ENCODE results near the gene ST8SIA1. TPM values are rescaled to one million over a fixed set of nuclear protein-coding genes. Genes with fewer than 3 reads are reported as not detected.

ST8SIA1 gene
- polyA plus RNA-seq, 1 donor from 2014 or later: 22.5 TPM

DNA sequence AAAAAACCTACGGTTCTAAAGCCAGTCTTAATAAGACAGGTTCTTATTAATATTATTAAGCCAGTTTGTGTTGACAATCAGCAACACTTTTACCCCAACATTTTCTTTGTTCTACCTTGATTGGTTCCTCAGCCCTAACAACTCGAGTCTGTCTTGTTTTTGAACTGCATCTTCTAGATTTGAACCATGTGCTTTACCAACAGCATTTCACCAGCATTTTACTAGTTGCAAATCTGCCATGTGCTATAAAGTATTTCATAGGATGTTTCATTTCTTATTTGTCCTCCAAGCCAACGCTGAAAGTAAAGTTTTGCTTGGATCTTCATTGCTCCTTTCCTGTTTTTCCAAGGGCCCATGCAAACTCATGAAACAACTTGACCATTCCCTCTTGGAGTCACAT, 133.4 kb downstream of the ST8SIA1 start:
- Histone ChIP-seq H3K9ac (ENCODE audit: low read length) (no peak overlapping the region), H3K9me2 (ENCODE audit: insufficient read depth, low read length) (no peaks in the 10 kb centered on the region), H3K36me3 (ENCODE audit: insufficient read depth, low read length) (no peaks in the 10 kb centered on the region), H3K4me2 (ENCODE audit: low read length) (no peak overlapping the region), H3K4me3 (ENCODE audit: low read length) (no peak overlapping the region), H3K79me2 (replicated peaks; ENCODE audit: insufficient read depth, low read length) (no peaks in the 10 kb centered on the region), H2AFZ (ENCODE audit: low read depth, low read length) (no peak overlapping the region), H3K27me3 (ENCODE audit: insufficient read depth, low read depth, low read length) (no peaks in the 10 kb centered on the region), H3F3A (ENCODE audit: insufficient read depth, low read length, poor library complexity, severe bottlenecking) (no peaks in the 10 kb centered on the region), H4K20me1 (ENCODE audit: insufficient read depth) (no peaks in the 10 kb centered on the region), H3K9me3 (ENCODE audit: low read length) (no peaks in the 10 kb centered on the region), H3K27ac (ENCODE audit: low read length) (no peak overlapping the region)
- TF ChIP-seq MXI1 (conservative IDR thresholded peaks at IDR 0.05; ENCODE audit: poor library complexity, severe bottlenecking) (no peak), POLR2AphosphoS5 (IDR thresholded peaks at IDR 0.05) (no peak), SMC3 (conservative IDR thresholded peaks at IDR 0.05; ENCODE audit: poor library complexity) (no peak), RAD21 (conservative IDR thresholded peaks at IDR 0.05) (no peak), TAF1 (IDR thresholded peaks at IDR 0.05; ENCODE audit: low read depth) (no peak), EP300 (conservative IDR thresholded peaks at IDR 0.05; ENCODE audit: poor library complexity, severe bottlenecking) (no peak), EZH2 (IDR thresholded peaks at IDR 0.05; ENCODE audit: borderline replicate concordance, insufficient read depth, low read length, poor library complexity, severe bottlenecking) (no peak)
- TF ChIP-seq, protein P1, sequence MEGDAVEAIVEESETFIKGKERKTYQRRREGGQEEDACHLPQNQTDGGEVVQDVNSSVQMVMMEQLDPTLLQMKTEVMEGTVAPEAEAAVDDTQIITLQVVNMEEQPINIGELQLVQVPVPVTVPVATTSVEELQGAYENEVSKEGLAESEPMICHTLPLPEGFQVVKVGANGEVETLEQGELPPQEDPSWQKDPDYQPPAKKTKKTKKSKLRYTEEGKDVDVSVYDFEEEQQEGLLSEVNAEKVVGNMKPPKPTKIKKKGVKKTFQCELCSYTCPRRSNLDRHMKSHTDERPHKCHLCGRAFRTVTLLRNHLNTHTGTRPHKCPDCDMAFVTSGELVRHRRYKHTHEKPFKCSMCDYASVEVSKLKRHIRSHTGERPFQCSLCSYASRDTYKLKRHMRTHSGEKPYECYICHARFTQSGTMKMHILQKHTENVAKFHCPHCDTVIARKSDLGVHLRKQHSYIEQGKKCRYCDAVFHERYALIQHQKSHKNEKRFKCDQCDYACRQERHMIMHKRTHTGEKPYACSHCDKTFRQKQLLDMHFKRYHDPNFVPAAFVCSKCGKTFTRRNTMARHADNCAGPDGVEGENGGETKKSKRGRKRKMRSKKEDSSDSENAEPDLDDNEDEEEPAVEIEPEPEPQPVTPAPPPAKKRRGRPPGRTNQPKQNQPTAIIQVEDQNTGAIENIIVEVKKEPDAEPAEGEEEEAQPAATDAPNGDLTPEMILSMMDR (IDR thresholded peaks at IDR 0.05; ENCODE audit: poor library complexity, severe bottlenecking): no peak
- TF ChIP-seq, protein P2, sequence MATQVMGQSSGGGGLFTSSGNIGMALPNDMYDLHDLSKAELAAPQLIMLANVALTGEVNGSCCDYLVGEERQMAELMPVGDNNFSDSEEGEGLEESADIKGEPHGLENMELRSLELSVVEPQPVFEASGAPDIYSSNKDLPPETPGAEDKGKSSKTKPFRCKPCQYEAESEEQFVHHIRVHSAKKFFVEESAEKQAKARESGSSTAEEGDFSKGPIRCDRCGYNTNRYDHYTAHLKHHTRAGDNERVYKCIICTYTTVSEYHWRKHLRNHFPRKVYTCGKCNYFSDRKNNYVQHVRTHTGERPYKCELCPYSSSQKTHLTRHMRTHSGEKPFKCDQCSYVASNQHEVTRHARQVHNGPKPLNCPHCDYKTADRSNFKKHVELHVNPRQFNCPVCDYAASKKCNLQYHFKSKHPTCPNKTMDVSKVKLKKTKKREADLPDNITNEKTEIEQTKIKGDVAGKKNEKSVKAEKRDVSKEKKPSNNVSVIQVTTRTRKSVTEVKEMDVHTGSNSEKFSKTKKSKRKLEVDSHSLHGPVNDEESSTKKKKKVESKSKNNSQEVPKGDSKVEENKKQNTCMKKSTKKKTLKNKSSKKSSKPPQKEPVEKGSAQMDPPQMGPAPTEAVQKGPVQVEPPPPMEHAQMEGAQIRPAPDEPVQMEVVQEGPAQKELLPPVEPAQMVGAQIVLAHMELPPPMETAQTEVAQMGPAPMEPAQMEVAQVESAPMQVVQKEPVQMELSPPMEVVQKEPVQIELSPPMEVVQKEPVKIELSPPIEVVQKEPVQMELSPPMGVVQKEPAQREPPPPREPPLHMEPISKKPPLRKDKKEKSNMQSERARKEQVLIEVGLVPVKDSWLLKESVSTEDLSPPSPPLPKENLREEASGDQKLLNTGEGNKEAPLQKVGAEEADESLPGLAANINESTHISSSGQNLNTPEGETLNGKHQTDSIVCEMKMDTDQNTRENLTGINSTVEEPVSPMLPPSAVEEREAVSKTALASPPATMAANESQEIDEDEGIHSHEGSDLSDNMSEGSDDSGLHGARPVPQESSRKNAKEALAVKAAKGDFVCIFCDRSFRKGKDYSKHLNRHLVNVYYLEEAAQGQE (IDR thresholded peaks at IDR 0.05; ENCODE audit: borderline replicate concordance): no peak

DNA sequence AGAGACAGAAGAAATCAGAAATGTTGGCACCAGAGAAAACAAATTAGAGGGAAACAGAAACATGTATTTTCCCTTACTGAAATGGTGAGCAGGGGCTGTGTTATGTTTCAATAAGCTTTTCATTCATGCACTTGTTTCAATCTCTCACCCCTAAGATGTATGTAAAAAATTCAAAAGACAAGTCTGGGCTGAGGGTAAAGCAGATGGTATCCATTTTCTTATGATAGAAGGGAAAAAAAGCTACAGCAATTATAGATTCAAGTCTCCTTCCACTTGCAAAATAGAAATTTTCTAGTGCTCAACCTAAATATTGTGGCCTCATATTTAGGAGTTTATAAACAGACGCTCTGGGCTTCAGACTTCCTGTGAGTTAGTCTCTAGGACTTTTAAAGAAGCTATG, 138.3 kb downstream of the ST8SIA1 start:
- no peaks in the 10 kb centered on the region for H4K20me1 ChIP-seq (ENCODE audit: insufficient read depth)
- no peak overlapping the region for H3K4me2 ChIP-seq (ENCODE audit: low read length)
- TF ChIP-seq, protein P2 (IDR thresholded peaks at IDR 0.05; ENCODE audit: borderline replicate concordance): no peak
- TF ChIP-seq, protein P1 (IDR thresholded peaks at IDR 0.05; ENCODE audit: poor library complexity, severe bottlenecking): no peak
- no peak for TF ChIP-seq MXI1 (conservative IDR thresholded peaks at IDR 0.05; ENCODE audit: poor library complexity, severe bottlenecking)
- TF ChIP-seq TAF1 (IDR thresholded peaks at IDR 0.05; ENCODE audit: low read depth): no peak
- TF ChIP-seq POLR2AphosphoS5 (IDR thresholded peaks at IDR 0.05): no peak
- TF ChIP-seq SMC3 (conservative IDR thresholded peaks at IDR 0.05; ENCODE audit: poor library complexity): no peak
- no peak for TF ChIP-seq EZH2 (IDR thresholded peaks at IDR 0.05; ENCODE audit: borderline replicate concordance, insufficient read depth, low read length, poor library complexity, severe bottlenecking)
- no peak for TF ChIP-seq EP300 (conservative IDR thresholded peaks at IDR 0.05; ENCODE audit: poor library complexity, severe bottlenecking)
- no peak for TF ChIP-seq RAD21 (conservative IDR thresholded peaks at IDR 0.05)
- no peak overlapping the region for H3K9ac ChIP-seq (ENCODE audit: low read length)
- H3K36me3 ChIP-seq (ENCODE audit: insufficient read depth, low read length): no peaks in the 10 kb centered on the region
- no peak overlapping the region for H3K4me3 ChIP-seq (ENCODE audit: low read length)
- H2AFZ ChIP-seq (ENCODE audit: low read depth, low read length): no peak overlapping the region
- H3F3A ChIP-seq (ENCODE audit: insufficient read depth, low read length, poor library complexity, severe bottlenecking): no peaks in the 10 kb centered on the region
- H3K27ac ChIP-seq (ENCODE audit: low read length): no peak overlapping the region
- no peaks in the 10 kb centered on the region for H3K79me2 ChIP-seq (replicated peaks; ENCODE audit: insufficient read depth, low read length)
- H3K27me3 ChIP-seq (ENCODE audit: insufficient read depth, low read depth, low read length): no peaks in the 10 kb centered on the region
- no peaks in the 10 kb centered on the region for H3K9me2 ChIP-seq (ENCODE audit: insufficient read depth, low read length)
- H3K9me3 ChIP-seq (ENCODE audit: low read length): no peaks in the 10 kb centered on the region

Data from neural cell (in vitro differentiated cells).